Heart right ventricle (tissue), 16 donors: Measurements from ENCODE around the gene SELENOF. TPM values are rescaled to one million over a fixed set of nuclear protein-coding genes. Genes with fewer than 3 reads are reported as not detected.

Experiments
- ATAC-seq, 8 donors: fragments of 200-7000 bp; cut with Tn5 transposase; one replicate each; pipeline ENCODE4 v1.9.1; 2020; ENCODE audit warnings: mild to moderate bottlenecking in 8 of 8, moderate library complexity in 8 of 8, moderate number of reproducible peaks in 1 of 8
- DNase-seq, 2 donors: peaks; one replicate each; pipeline ENCODE4 v3.0.0-alpha.2; 2020
- H3K27ac ChIP-seq, 10 donors: fragments of 200-600 bp; sonication (generic) in 2 of 10; one replicate each; pipeline versions ENCODE4 v1.5.0 to v1.8.0; 2020 to 2022; ENCODE audit warnings: mild to moderate bottlenecking in 3 of 10
- H3K27me3 ChIP-seq, 7 donors: fragments of 200-600 bp; one replicate each; pipeline ENCODE4 v1.8.0; 2021 to 2022; ENCODE audit warnings: mild to moderate bottlenecking in 2 of 7
- H3K36me3 ChIP-seq, 9 donors: fragments of 200-600 bp; sonication (generic) in 1 of 9; one replicate each; pipeline versions ENCODE4 v1.5.0 to v1.8.0; 2020 to 2022; ENCODE audit warnings: mild to moderate bottlenecking in 2 of 9
- H3K4me1 ChIP-seq, 9 donors: fragments of 200-600 bp; sonication (generic) in 1 of 9; one replicate each; pipeline versions ENCODE4 v1.5.0 to v1.8.0; 2020 to 2022; ENCODE audit warnings: mild to moderate bottlenecking in 4 of 9
- H3K4me3 ChIP-seq, 10 donors: fragments of 200-600 bp; sonication (generic) in 2 of 10; one replicate each; pipeline versions ENCODE4 v1.5.0 to v1.8.0; 2020 to 2022; ENCODE audit warnings: mild to moderate bottlenecking in 7 of 10, moderate library complexity in 2 of 10
- H3K9me3 ChIP-seq, 11 donors: fragments of 200-600 bp in 10 of 11; sonication (generic) in 2 of 11; one replicate each; pipeline versions ENCODE4 v1.5.0 to v1.8.0; 2013 to 2022; ENCODE audit warnings: mild to moderate bottlenecking in 2 of 11, control low read depth in 1 of 11, moderate library complexity in 1 of 11
- CTCF ChIP-seq, 9 donors: fragments of 200-600 bp; sonication (generic) in 2 of 9; IDR thresholded peaks; one replicate each; pipeline versions ENCODE4 v1.5.0 to v1.8.0; 2021 to 2022; ENCODE audit warnings: antibody characterized with exemption in 9 of 9, mild to moderate bottlenecking in 5 of 9, moderate library complexity in 1 of 9
- WGBS, 2 donors: extraction: QIAGEN DNeasy Blood & Tissue Kit; methylation state at CpG; one replicate each; pipeline ENCODE4 v1.1.7; 2013; ENCODE audit warnings: inconsistent platforms in 1 of 2; 5-methylcytosine and 5-hydroxymethylcytosine counted together
- intact Hi-C, 10 donors: fragments of 100-400 bp; cut with DNase I; formaldehyde crosslinking; loops; one replicate each; pipeline versions ENCODE4 v1.11.1 to v1.14.2; 2022
- polyA plus RNA-seq, 2 donors: library from polyadenylated mRNA; stranded (reverse); fragments of 200-250 nt; gene quantifications; one replicate each; pipeline ENCODE4 v1.2.3, GENCODE V29; 2013
- total RNA-seq, 10 donors: library from RNA; stranded (reverse); fragmentation: NEBNext Ultra II Directional in 3 of 10; extraction: Animal tissue kit (Norgen Biotek cat#: 25700) in 3 of 10; gene quantifications; one replicate each; pipeline versions ENCODE4 v1.2.1 to v1.2.4, GENCODE V29; 2021 to 2023
- donor health status: Arrhythmogenic right ventricular cardiomyopathy.
- donor health status: ischemic (EF 13 %, LVEDD 7.1; RV severe dilation, severe dysfunction).
- donor health status: healthy with polysubstance abuse.
- donor health status: DM: no; HTN: yes; CAD: no.
- donor health status: DM: no; HTN: no; CAD: no.
- donor health status: ischemic (EF 25% LVEDD 6.9; RV normal size, moderate dysfunction).
- donor health status: ischemic (EF 25% LVEDD 5.7; RV mildly dilated, moderate dysfunction).
- donor health status: healthy.
- donor health status: DM: yes; HTN: yes; CAD: no.
- donor health status: Ischemic cardiomyopathy.
- donor health status: ischemic (EF 35%, LVEDD 5.7; RV mildly dilated, moderate dysfunction).
- donor health status: nonischemic (EF 11% LVEDD 7.7; RV severe dilation, severe dysfunction).
- donor health status: DM: yes; HTN: yes; CAD: no.
- donor health status: PGD.
- donor health status: ischemic (EF 29% LVEDD 5.4; RV normal size, mild dysfunction).
- donor health status: nonischemic (EF 23%, LVEDD 6.1; RV moderate dilation, normal function).

The SELENOF gene
- total and polyA plus RNA-seq, 12 donors = 48.2 to 104 (median 73.4) TPM

- TF ChIP-seq CTCF (IDR thresholded peaks at IDR 0.05) = no peak
- ATAC-seq = no peak
- no peaks in the 10 kb centered on the region for H3K9me3 ChIP-seq
- peaks cover 0 to 4% (median 0%) of the 10 kb centered on the region in 9 donors for H3K4me1 ChIP-seq
- H3K27ac ChIP-seq = no peak overlapping the region
- no peaks in the 10 kb centered on the region for H3K27me3 ChIP-seq
- no peak for DNase-seq
- no peaks in the 10 kb centered on the region for H3K36me3 ChIP-seq
- no peak overlapping the region for H3K4me3 ChIP-seq
- WGBS, 2 donors = 54 to 67% methylated on average over 3 of the region's 3 CpGs
- intact Hi-C loops = no loop called here
These were observed 85.9 kb downstream of the SELENOF start for GRCh38 chr1:86828024-86828423.

GRCh38 chr1:86826856-86827255 lies 87.1 kb downstream of the SELENOF start:
- intact Hi-C loops = no loop called here
- ATAC-seq (no peak), DNase-seq (no peak)
- Histone ChIP-seq H3K27me3 (no peaks in the 10 kb centered on the region), H3K4me3 (no peak overlapping the region), H3K36me3 (no peaks in the 10 kb centered on the region), H3K27ac (no peak overlapping the region), H3K9me3 (no peaks in the 10 kb centered on the region), H3K4me1 (peaks cover 0 to 4% (median 0%) of the 10 kb centered on the region in 9 donors)
- TF ChIP-seq CTCF (IDR thresholded peaks at IDR 0.05) = no peak

- Histone ChIP-seq H3K27me3 (no peaks in the 10 kb centered on the region), H3K4me3 (no peak overlapping the region), H3K36me3 (no peaks in the 10 kb centered on the region), H3K9me3 (no peaks in the 10 kb centered on the region), H3K27ac (no peak overlapping the region), H3K4me1 (peaks cover 0 to 4% (median 0%) of the 10 kb centered on the region in 9 donors)
- WGBS, 2 donors = 40 to 45% methylated on average over 2 of the region's 2 CpGs
- TF ChIP-seq CTCF (IDR thresholded peaks at IDR 0.05) = no peak
- ATAC-seq (no peak), DNase-seq (no peak)
- intact Hi-C loops = no loop called here
These were observed 88.6 kb downstream of the SELENOF start for GRCh38 chr1:86825319-86825718.

GRCh38 chr1:86823821-86824500 lies 90.0 kb downstream of the SELENOF start:
- Histone ChIP-seq H3K9me3 (no peaks in the 10 kb centered on the region), H3K36me3 (no peaks in the 10 kb centered on the region), H3K4me1 (peaks cover 0 to 4% (median 0%) of the 10 kb centered on the region in 9 donors), H3K27me3 (no peaks in the 10 kb centered on the region), H3K4me3 (no peak overlapping the region), H3K27ac (no peak overlapping the region)
- no peak for TF ChIP-seq CTCF (IDR thresholded peaks at IDR 0.05)
- 67 to 76% methylated on average over 3 of the region's 3 CpGs for WGBS, 2 donors
- intact Hi-C loops = no loop called here
- ATAC-seq (no peak), DNase-seq (no peak)
